ENCODE data around the gene LPIN3. TPM values are rescaled to one million over a fixed set of nuclear protein-coding genes. Genes with fewer than 3 reads are reported as not detected.
A peak's percentile ranks its signal among the peaks of the same experiment; 100 is the strongest.

The LPIN3 gene
- total RNA-seq, 6 experiments from 2014 or later, result 11.9 to 14.2 (median 13.2) TPM

- Mint-ChIP-seq H3K27me3 (ENCODE audit: insufficient read depth) (no peaks in the 10 kb centered on the region; the same call in 1 of the 2 replicates), H3K27ac (no peak overlapping the region), H3K4me3 (no peak overlapping the region), H3K36me3 (ENCODE audit: low read depth) (no peaks in the 10 kb centered on the region; the same call in 1 of the 2 replicates), H3K9me3 (no peaks in the 10 kb centered on the region), H3K4me1 (ENCODE audit: low read depth) (no peaks in the 10 kb centered on the region)
- no peak for DNase-seq
- no peak for TF ChIP-seq CTCF (IDR thresholded peaks at IDR 0.05)
Observed at GRCh38 chr20:41356951-41357350, 16.3 kb downstream of the LPIN3 start.

GRCh38 chr20:41357424-41358163 is 17.0 kb downstream of the LPIN3 start:
- Mint-ChIP-seq H3K36me3 (ENCODE audit: low read depth) (no peaks in the 10 kb centered on the region; the same call in 1 of the 2 replicates), H3K27me3 (ENCODE audit: insufficient read depth) (no peaks in the 10 kb centered on the region; the same call in 1 of the 2 replicates), H3K4me3 (no peak overlapping the region), H3K27ac (no peak overlapping the region), H3K9me3 (no peaks in the 10 kb centered on the region), H3K4me1 (ENCODE audit: low read depth) (no peaks in the 10 kb centered on the region)
- DNase-seq, result no peak
- peak; percentile 48 for TF ChIP-seq CTCF (IDR thresholded peaks at IDR 0.05)

- no peak for TF ChIP-seq CTCF (IDR thresholded peaks at IDR 0.05)
- no peak for DNase-seq
- no peak overlapping the region for H3K27ac Mint-ChIP-seq
- H3K9me3 Mint-ChIP-seq, result no peaks in the 10 kb centered on the region
- H3K4me3 Mint-ChIP-seq, result no peak overlapping the region
- H3K36me3 Mint-ChIP-seq (ENCODE audit: low read depth), result no peaks in the 10 kb centered on the region; the same call in 1 of the 2 replicates
- H3K27me3 Mint-ChIP-seq (ENCODE audit: insufficient read depth), result peaks cover 4% of the 10 kb centered on the region
- no peaks in the 10 kb centered on the region for H3K4me1 Mint-ChIP-seq (ENCODE audit: low read depth)
Observed at GRCh38 chr20:41358230-41358629, 17.6 kb downstream of the LPIN3 start.

GRCh38 chr20:41358717-41359116 is 18.1 kb downstream of the LPIN3 start:
- Mint-ChIP-seq H3K4me1 (ENCODE audit: low read depth) (no peaks in the 10 kb centered on the region), H3K36me3 (ENCODE audit: low read depth) (no peaks in the 10 kb centered on the region; the same call in 1 of the 2 replicates), H3K4me3 (no peak overlapping the region), H3K27me3 (ENCODE audit: insufficient read depth) (peaks cover 9% of the 10 kb centered on the region; the same call in 1 of the 2 replicates), H3K9me3 (no peaks in the 10 kb centered on the region), H3K27ac (no peak overlapping the region)
- no peak for DNase-seq
- TF ChIP-seq CTCF (IDR thresholded peaks at IDR 0.05), result no peak

GRCh38 chr20:41359541-41360011 is 19.0 kb downstream of the LPIN3 start:
- no peak for DNase-seq
- no peak overlapping the region for H3K27ac Mint-ChIP-seq
- H3K4me1 Mint-ChIP-seq (ENCODE audit: low read depth), result no peaks in the 10 kb centered on the region
- no peaks in the 10 kb centered on the region; the same call in 1 of the 2 replicates for H3K36me3 Mint-ChIP-seq (ENCODE audit: low read depth)
- H3K9me3 Mint-ChIP-seq, result no peaks in the 10 kb centered on the region
- peaks cover 14% of the 10 kb centered on the region; the same call in 1 of the 2 replicates for H3K27me3 Mint-ChIP-seq (ENCODE audit: insufficient read depth)
- no peak for TF ChIP-seq CTCF (IDR thresholded peaks at IDR 0.05)
- H3K4me3 Mint-ChIP-seq, result no peak overlapping the region

All from HFFc6 (cell line).